Measurements from ENCODE around the gene AGMAT.

GRCh38 chr1:15583016-15583706 lies 1.7 kb downstream of the AGMAT start:
- no peak for TF ChIP-seq ZFP36 (IDR thresholded peaks at IDR 0.05; ENCODE audit: borderline replicate concordance, low read depth, low read length, partially characterized antibody)
- TF ChIP-seq CTCF (CRISPR knock-in tag; IDR thresholded peaks at IDR 0.05): peak; percentile 34
- no peak for TF ChIP-seq ZNF841 (CRISPR knock-in tag; IDR thresholded peaks at IDR 0.05; ENCODE audit: borderline replicate concordance)
- no peak for TF ChIP-seq ESRRA (CRISPR knock-in tag; IDR thresholded peaks at IDR 0.05; ENCODE audit: low read depth)
- no peak for TF ChIP-seq HOXA7 (CRISPR knock-in tag; IDR thresholded peaks at IDR 0.05)
